Omental fat pad (tissue), 4 donors: ENCODE data around the gene SPACA6. TPM values are rescaled to one million over a fixed set of nuclear protein-coding genes. Genes with fewer than 3 reads are reported as not detected.
A peak's percentile ranks its signal among the peaks of the same experiment; 100 is the strongest.

Experiments
- ATAC-seq: fragments of 150-250 bp; one replicate; pipeline ENCODE4 v1.9.1; 2016; ENCODE audit warnings: mild to moderate bottlenecking, moderate library complexity; ENCODE audit not compliant: low FRiP score
- DNase-seq: peaks from one replicate; pipeline ENCODE4 v3.0.0-alpha.2; 2019; ENCODE audit warnings: low spot score
- CTCF ChIP-seq, 3 donors: fragments of 450-650 bp; IDR thresholded peaks; one replicate each; pipeline ENCODE4 v1.5.1; 2016 to 2017; ENCODE audit warnings: antibody characterized with exemption in 3 of 3, mild to moderate bottlenecking in 3 of 3, moderate library complexity in 2 of 3
- total RNA-seq, 4 donors: library from RNA; depleted of rRNA; stranded (reverse); fragments of >200 nt; gene quantifications; one replicate each; pipeline ENCODE4 v1.1.0, GENCODE V29; 2016

SPACA6 gene
- total RNA-seq, 4 donors from 2014 or later, result 6.2 to 14.2 (median 11.4) TPM

- no peak for TF ChIP-seq CTCF (IDR thresholded peaks at IDR 0.05)
- DNase-seq (no peak), ATAC-seq (peak; percentile 0)
Measured at GRCh38 chr19:51713319-51714285, 20.5 kb downstream of the SPACA6 start.

- no peak for DNase-seq
- peak; percentile 5 for ATAC-seq
- TF ChIP-seq CTCF (IDR thresholded peaks at IDR 0.05), result no peak
Measured at GRCh38 chr19:51714848-51715247, 21.7 kb downstream of the SPACA6 start.

- no peak for TF ChIP-seq CTCF (IDR thresholded peaks at IDR 0.05)
- ATAC-seq, result no peak
- no peak for DNase-seq
Measured at GRCh38 chr19:51715850-51716249, 22.7 kb downstream of the SPACA6 start.

- no peak for TF ChIP-seq CTCF (IDR thresholded peaks at IDR 0.05)
- ATAC-seq (no peak), DNase-seq (no peak)
Measured at GRCh38 chr19:51716925-51717324, 23.8 kb downstream of the SPACA6 start.

- no peak for TF ChIP-seq CTCF (IDR thresholded peaks at IDR 0.05)
- ATAC-seq (no peak), DNase-seq (no peak)
Measured at GRCh38 chr19:51719251-51719988, 26.3 kb downstream of the SPACA6 start.

- DNase-seq, result no peak
- no peak for ATAC-seq
- no peak for TF ChIP-seq CTCF (IDR thresholded peaks at IDR 0.05)
Measured at GRCh38 chr19:51721905-51722304, 28.8 kb downstream of the SPACA6 start.
